Endothelial cell of umbilical vein (primary cell): ENCODE data around the gene ANKUB1. TPM values are rescaled to one million over a fixed set of nuclear protein-coding genes. Genes with fewer than 3 reads are reported as not detected.

ENCODE experiments used
- BruUV-seq: library from RNA; stranded (reverse); fragments of 400-500 nt; replicated peaks from 2 replicates; lab custom pipeline; 2021; lab: Mats Ljungman, UMichigan
- CTCF ChIA-PET: fragments of 300-600, 350-600 bp; sonication (Branson Sonifier 250); formaldehyde crosslinking; loops from one replicate; lab custom pipeline; 2021; ENCODE audit warnings: antibody characterized with exemption, inconsistent platforms; lab: Charles Lee
- POLR2A ChIA-PET: fragments of 300-600, 350-600 bp; sonication (Branson Sonifier 250); formaldehyde crosslinking; loops from one replicate; lab custom pipeline; 2021; ENCODE audit warnings: antibody characterized with exemption, inconsistent platforms; lab: Charles Lee
- DNase-seq: peaks from one replicate; pipeline ENCODE4 v3.0.0-alpha.2; 2011; ENCODE audit warnings: low read depth, low spot score
- FAIRE-seq: peaks from 2 replicates; lab custom pipeline; 2011; peaks lifted over from hg19 to GRCh38; lab: Jason Lieb, UNC
- H2AFZ ChIP-seq: 2 replicates; pipeline ENCODE4 v1.6.0; 2012; ENCODE audit warnings: low read depth, low read length, control low read depth, inconsistent platforms
- H3K27ac ChIP-seq: 2 replicates; pipeline ENCODE4 v1.5.1; 2011; ENCODE audit warnings: low read depth, mild to moderate bottlenecking, control low read depth, low read length, moderate library complexity; ENCODE audit not compliant: insufficient read depth
- H3K27me3 ChIP-seq, 2 experiments: 2 replicates each; pipeline versions ENCODE4 v1.6.0 to v1.6.1; 2011; ENCODE audit warnings: low read length in 2 of 2, mixed read lengths in 1 of 2; ENCODE audit not compliant: control insufficient read depth in 2 of 2, insufficient read depth in 2 of 2
- H3K36me3 ChIP-seq, 2 experiments: 2 replicates in 1 of 2; 3 replicates in 1 of 2; pipeline ENCODE4 v1.5.1; 2011; ENCODE audit warnings: low read length in 2 of 2, mild to moderate bottlenecking in 1 of 2, moderate library complexity in 1 of 2; ENCODE audit not compliant: control insufficient read depth in 2 of 2, insufficient read depth in 2 of 2; ENCODE audit errors: extremely low read depth in 1 of 2
- H3K4me1 ChIP-seq: 3 replicates; pipeline ENCODE4 v1.5.1; 2011; ENCODE audit warnings: mild to moderate bottlenecking, low read length; ENCODE audit not compliant: control insufficient read depth, insufficient read depth; ENCODE audit errors: extremely low read depth
- H3K4me2 ChIP-seq: 2 replicates; pipeline ENCODE4 v1.6.1; 2011; ENCODE audit warnings: low read length, control low read depth, mixed read lengths; ENCODE audit not compliant: insufficient read depth
- H3K4me3 ChIP-seq, 3 experiments: fragments of 200-600 bp in 1 of 3; sonication (generic), shearing (Covaris generic) in 1 of 3; replicated peaks in 1 of 3; 2 replicates each; pipeline ENCODE4 v1.5.1; 2011 to 2016; ENCODE audit warnings: control low read depth in 3 of 3, low read length in 3 of 3, mild to moderate bottlenecking in 2 of 3, inconsistent platforms in 1 of 3, low read depth in 1 of 3, moderate library complexity in 1 of 3; ENCODE audit not compliant: insufficient read depth in 1 of 3
- H3K79me2 ChIP-seq: 2 replicates; pipeline ENCODE4 v1.6.0; 2012; ENCODE audit warnings: low read length, inconsistent platforms; ENCODE audit not compliant: control insufficient read depth, insufficient read depth
- H3K9ac ChIP-seq: replicated peaks from 2 replicates; pipeline ENCODE3; 2011; ENCODE audit warnings: low read length, control low read depth; ENCODE audit not compliant: insufficient read depth; ENCODE audit errors: extremely low read depth
- H3K9me1 ChIP-seq: replicated peaks from 3 replicates; pipeline ENCODE4 v1.6.0; 2011; ENCODE audit warnings: mild to moderate bottlenecking, low read length; ENCODE audit not compliant: control insufficient read depth, insufficient read depth; ENCODE audit errors: extremely low read depth
- H3K9me3 ChIP-seq: replicated peaks from 2 replicates; pipeline ENCODE4 v1.5.1; 2012; ENCODE audit warnings: low read length, inconsistent platforms; ENCODE audit not compliant: control insufficient read depth, insufficient read depth
- H4K20me1 ChIP-seq: replicated peaks from 2 replicates; pipeline ENCODE3; 2011; ENCODE audit warnings: mild to moderate bottlenecking, low read length; ENCODE audit not compliant: control insufficient read depth, insufficient read depth; ENCODE audit errors: extremely low read depth
- JUN ChIP-seq: IDR thresholded peaks from 2 replicates; pipeline ENCODE4 v1.6.1; 2011; ENCODE audit warnings: borderline replicate concordance, low read depth; ENCODE audit not compliant: insufficient read length, insufficient read depth
- MYC ChIP-seq: IDR thresholded peaks from one replicate; pipeline ENCODE4 v1.6.1; 2011; ENCODE audit warnings: mild to moderate bottlenecking, low read depth, low read length
- POLR2A ChIP-seq: IDR thresholded peaks from 2 replicates; pipeline ENCODE4 v1.6.1; 2012; ENCODE audit warnings: low read depth, mild to moderate bottlenecking, control low read depth, low read length
- POLR2AphosphoS5 ChIP-seq: IDR thresholded peaks from 2 replicates; pipeline ENCODE4 v1.6.1; 2012; ENCODE audit warnings: low read depth, mild to moderate bottlenecking, control low read depth, low read length, moderate library complexity; ENCODE audit not compliant: insufficient read depth
- dilution Hi-C: fragments of 300-500 bp; cut with MboI; formaldehyde crosslinking; loops from one replicate; pipeline ENCODE4 v1.15.0; 2019; ENCODE audit warnings: low sequenced_read_pairs; ENCODE audit not compliant: extremely low pct_ligation_motif_present
- intact Hi-C: fragments of 100-400 bp; cut with micrococcal nuclease; formaldehyde crosslinking; loops from one replicate; pipeline ENCODE4 v1.10.0; 2022
- polyA plus RNA-seq, 4 experiments: library from polyadenylated mRNA; depleted of rRNA in 3 of 4; stranded (reverse) in 3 of 4; unstranded in 1 of 4; fragments of >200 nt; gene quantifications; 2 replicates each; pipeline versions ENCODE4 v1.2.1 to v1.2.3, GENCODE V29; 2011 to 2012; ENCODE audit warnings: missing spikeins in 1 of 4
- total RNA-seq: library from RNA; stranded (reverse); gene quantifications from 2 replicates; pipeline ENCODE4 v1.2.3, GENCODE V29; 2021
- TF ChIP-seq, protein P1 (sequence below): IDR thresholded peaks from 2 replicates; pipeline ENCODE4 v1.6.1; 2011; ENCODE audit not compliant: insufficient read depth, insufficient read length
- TF ChIP-seq, protein P2 (sequence below), 2 donors: IDR thresholded peaks; 1 replicate in 1 of 2; 2 replicates in 1 of 2; pipeline ENCODE4 v1.5.1; 2011; ENCODE audit warnings: low read length in 2 of 2, mild to moderate bottlenecking in 2 of 2, moderate library complexity in 2 of 2, control low read depth in 1 of 2, inconsistent platforms in 1 of 2, low read depth in 1 of 2; ENCODE audit not compliant: insufficient read depth in 1 of 2; ENCODE audit errors: extremely low read depth in 1 of 2

ANKUB1 gene
- total and polyA plus RNA-seq, 2 donors (not counting 3 experiments of a cell fraction or from before 2014, with no cell fraction given), result not detected

DNA sequence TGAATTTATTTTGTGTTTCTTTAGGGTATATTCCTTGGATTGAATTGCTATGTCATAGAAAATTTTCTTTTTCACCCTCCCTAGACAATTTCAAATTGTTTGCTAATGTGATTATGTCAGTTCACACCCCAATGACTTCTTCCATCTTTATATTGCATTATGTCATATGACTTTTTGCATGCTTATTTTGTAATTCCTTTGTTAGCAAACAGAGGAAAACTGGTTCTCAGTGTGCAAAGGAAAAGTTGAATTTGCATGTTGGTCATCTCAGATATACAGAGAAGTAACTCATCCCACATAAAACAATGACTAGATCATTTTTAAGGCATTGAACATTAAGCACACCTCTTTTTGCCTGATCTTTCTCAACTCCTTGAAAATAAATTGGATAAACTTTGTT is 17.3 kb upstream of the ANKUB1 start:
- intact Hi-C loops (loop anchor here (2.0 to 5.0 kb wide), 3 partner anchors 152 to 415 kb away; partner anchors contain the start of genes PFN2 and WWTR1), dilution Hi-C loops (no loop called here)
- H4K20me1 ChIP-seq, result no peaks in the 10 kb centered on the region
- H3K36me3 ChIP-seq, result no peaks in the 10 kb centered on the region
- no peak overlapping the region for H3K9ac ChIP-seq
- H2AFZ ChIP-seq, result no peak overlapping the region
- BruUV-seq, result no TSS peak
- no peaks in the 10 kb centered on the region for H3K9me1 ChIP-seq
- ChIA-PET CTCF (interaction anchor here (1.9 to 3.4 kb wide), 4 partner anchors 41 to 282 kb away, joined by 6 to 263 read pairs (median 11); partner anchors contain the start of gene WWTR1), POLR2A (no interaction called here)
- H3K4me1 ChIP-seq, result peaks cover 14% of the 10 kb centered on the region
- no peak overlapping the region for H3K27ac ChIP-seq
- FAIRE-seq (no peak), DNase-seq (no peak)
- no peak overlapping the region for H3K4me3 ChIP-seq
- TF ChIP-seq MYC (no peak), JUN (no peak), POLR2AphosphoS5 (no peak)
- TF ChIP-seq, protein P1, sequence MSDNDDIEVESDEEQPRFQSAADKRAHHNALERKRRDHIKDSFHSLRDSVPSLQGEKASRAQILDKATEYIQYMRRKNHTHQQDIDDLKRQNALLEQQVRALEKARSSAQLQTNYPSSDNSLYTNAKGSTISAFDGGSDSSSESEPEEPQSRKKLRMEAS, result no peak
- no peak overlapping the region for H3K4me2 ChIP-seq
- H3K27me3 ChIP-seq, result no peaks in the 10 kb centered on the region
- no peaks in the 10 kb centered on the region for H3K9me3 ChIP-seq
- H3K79me2 ChIP-seq, result no peaks in the 10 kb centered on the region

DNA sequence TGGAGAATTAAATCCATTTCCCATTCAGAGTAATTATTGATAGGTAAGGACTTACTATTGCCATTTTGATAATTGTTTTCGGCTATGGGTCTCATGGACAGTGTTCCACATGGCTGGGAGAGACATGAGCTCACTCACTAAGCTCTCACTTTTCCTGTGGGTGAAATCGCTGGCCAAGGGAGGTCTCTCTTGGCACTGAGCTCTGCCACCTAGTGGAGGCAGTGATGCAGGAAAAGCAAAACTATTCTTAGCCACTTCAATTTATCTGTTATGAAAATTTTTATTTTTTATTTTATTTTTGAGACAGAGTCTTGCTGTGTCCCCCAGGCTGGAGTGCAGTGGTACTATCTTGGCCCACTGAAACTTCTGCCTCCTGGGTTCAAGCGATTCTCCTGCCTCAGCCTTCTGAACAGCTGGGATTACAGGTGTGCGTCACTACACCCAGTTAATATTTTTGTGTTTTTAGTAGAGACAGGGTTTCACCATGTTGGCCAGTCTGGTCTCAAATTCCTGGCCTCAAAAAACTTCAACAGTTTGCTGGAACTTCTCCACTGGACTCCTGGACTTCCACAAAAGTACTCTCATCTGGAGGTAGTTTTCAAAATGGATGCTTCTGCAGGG is 16.0 kb upstream of the ANKUB1 start:
- no peak overlapping the region for H3K4me3 ChIP-seq
- H3K9me3 ChIP-seq, result no peaks in the 10 kb centered on the region
- ChIA-PET CTCF (interaction anchor here (0.6 to 3.4 kb wide), 61 partner anchors 8 to 858 kb away, joined by 3 to 263 read pairs (median 4); partner anchors contain the start of genes ANKUB1, COMMD2, TM4SF1 and TM4SF4), POLR2A (interaction anchor here (0.6 to 1.0 kb wide), 2 partner anchors 150 to 329 kb away, joined by 4 to 5 read pairs; partner anchors contain the start of gene WWTR1)
- peak; percentile 81 for DNase-seq
- no peak for TF ChIP-seq POLR2A
- TF ChIP-seq, protein P2, sequence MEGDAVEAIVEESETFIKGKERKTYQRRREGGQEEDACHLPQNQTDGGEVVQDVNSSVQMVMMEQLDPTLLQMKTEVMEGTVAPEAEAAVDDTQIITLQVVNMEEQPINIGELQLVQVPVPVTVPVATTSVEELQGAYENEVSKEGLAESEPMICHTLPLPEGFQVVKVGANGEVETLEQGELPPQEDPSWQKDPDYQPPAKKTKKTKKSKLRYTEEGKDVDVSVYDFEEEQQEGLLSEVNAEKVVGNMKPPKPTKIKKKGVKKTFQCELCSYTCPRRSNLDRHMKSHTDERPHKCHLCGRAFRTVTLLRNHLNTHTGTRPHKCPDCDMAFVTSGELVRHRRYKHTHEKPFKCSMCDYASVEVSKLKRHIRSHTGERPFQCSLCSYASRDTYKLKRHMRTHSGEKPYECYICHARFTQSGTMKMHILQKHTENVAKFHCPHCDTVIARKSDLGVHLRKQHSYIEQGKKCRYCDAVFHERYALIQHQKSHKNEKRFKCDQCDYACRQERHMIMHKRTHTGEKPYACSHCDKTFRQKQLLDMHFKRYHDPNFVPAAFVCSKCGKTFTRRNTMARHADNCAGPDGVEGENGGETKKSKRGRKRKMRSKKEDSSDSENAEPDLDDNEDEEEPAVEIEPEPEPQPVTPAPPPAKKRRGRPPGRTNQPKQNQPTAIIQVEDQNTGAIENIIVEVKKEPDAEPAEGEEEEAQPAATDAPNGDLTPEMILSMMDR (IDR thresholded peaks at IDR 0.05; ENCODE audit: extremely low read depth in 1 of 2, insufficient read depth in 1 of 2, low read depth in 1 of 2, low read length in 2 of 2), result peak; percentile 81
- no peak for TF ChIP-seq JUN
- H3K4me1 ChIP-seq, result peaks cover 5% of the 10 kb centered on the region
- H3K36me3 ChIP-seq, result no peaks in the 10 kb centered on the region
- H3K9ac ChIP-seq, result no peak overlapping the region
- H3K27me3 ChIP-seq, result no peaks in the 10 kb centered on the region
- H3K27ac ChIP-seq, result no peak overlapping the region
- no peak overlapping the region for H3K4me2 ChIP-seq
- BruUV-seq, result no TSS peak
- no peaks in the 10 kb centered on the region for H3K9me1 ChIP-seq
- no peaks in the 10 kb centered on the region for H3K79me2 ChIP-seq
- no peak overlapping the region for H2AFZ ChIP-seq
- dilution Hi-C loops (no loop called here), intact Hi-C loops (loop anchor here (1.0 to 2.0 kb wide), 5 partner anchors 37 to 414 kb away; no protein-coding TSS in a partner anchor)
- H4K20me1 ChIP-seq, result no peaks in the 10 kb centered on the region
- peak; percentile 97 for FAIRE-seq
